CD4-positive, alpha-beta T cell (primary cell): ENCODE data around the gene MYL5. TPM values are rescaled to one million over a fixed set of nuclear protein-coding genes. Genes with fewer than 3 reads are reported as not detected.

Experiments
- ATAC-seq: fragments of 200-7000 bp; cut with Tn5 transposase; one replicate; pipeline ENCODE4 v1.10.0; 2022; ENCODE audit warnings: mild to moderate bottlenecking; ENCODE audit not compliant: poor library complexity
- CTCF ChIA-PET: fragments of 350-600 bp; sonication (Branson Sonifier 250); formaldehyde crosslinking; loops from one replicate; lab custom pipeline; 2021; ENCODE audit warnings: antibody characterized with exemption, inconsistent platforms; lab: Charles Lee
- POLR2A ChIA-PET: fragments of 350-600 bp; sonication (Branson Sonifier 250); formaldehyde crosslinking; loops from one replicate; lab custom pipeline; 2021; ENCODE audit warnings: antibody characterized with exemption, inconsistent platforms; lab: Charles Lee
- DNase-seq, 14 experiments: peaks; one replicate each; pipeline ENCODE4 v3.0.0-alpha.2; 2013 to 2020; ENCODE audit warnings: mixed read lengths in 2 of 14
- H3K27ac ChIP-seq, 2 donors: one replicate each; pipeline versions ENCODE4 v1.5.1 to v1.7.0; 2013; ENCODE audit warnings: low read length in 2 of 2, low read depth in 1 of 2, mild to moderate bottlenecking in 1 of 2
- H3K27me3 ChIP-seq, 2 experiments: 1 replicate in 1 of 2; 2 replicates in 1 of 2; pipeline versions ENCODE4 v1.6.1 to v1.7.0; 2013; ENCODE audit warnings: low read length in 2 of 2, control low read depth in 1 of 2, mild to moderate bottlenecking in 1 of 2, moderate library complexity in 1 of 2; ENCODE audit not compliant: insufficient read depth in 2 of 2, control insufficient read depth in 1 of 2
- H3K36me3 ChIP-seq: one replicate; pipeline ENCODE4 v1.6.1; 2013; ENCODE audit warnings: low read length, control low read depth; ENCODE audit not compliant: insufficient read depth
- H3K4me1 ChIP-seq: one replicate; pipeline ENCODE4 v1.6.1; 2013; ENCODE audit warnings: low read length, control low read depth; ENCODE audit not compliant: insufficient read depth
- H3K4me3 ChIP-seq: one replicate; pipeline ENCODE4 v1.5.1; 2013; ENCODE audit warnings: mild to moderate bottlenecking, low read length, moderate library complexity
- H3K9me3 ChIP-seq, 2 experiments: 1 replicate in 1 of 2; 2 replicates in 1 of 2; pipeline versions ENCODE4 v1.6.1 to v1.7.0; 2013; ENCODE audit warnings: low read length in 2 of 2, mild to moderate bottlenecking in 2 of 2, control low read depth in 1 of 2, moderate library complexity in 1 of 2; ENCODE audit not compliant: control insufficient read depth in 1 of 2, insufficient read depth in 1 of 2
- H3K27ac Mint-ChIP-seq: one replicate; pipeline ENCODE4 v1.8.0; 2020; ENCODE audit warnings: mixed read lengths
- H3K27me3 Mint-ChIP-seq: one replicate; pipeline ENCODE4 v1.8.0; 2021; ENCODE audit warnings: mixed read lengths
- H3K36me3 Mint-ChIP-seq: one replicate; pipeline ENCODE4 v1.8.0; 2021; ENCODE audit warnings: low read depth, mixed read lengths
- H3K4me1 Mint-ChIP-seq: one replicate; pipeline ENCODE4 v1.8.0; 2021; ENCODE audit warnings: low read depth, mixed read lengths
- H3K4me3 Mint-ChIP-seq: one replicate; pipeline ENCODE4 v1.8.0; 2020; ENCODE audit warnings: mild to moderate bottlenecking, mixed read lengths
- H3K9me3 Mint-ChIP-seq: one replicate; pipeline ENCODE4 v1.8.0; 2020; ENCODE audit warnings: mixed read lengths
- CTCF ChIP-seq: fragments of 200-600 bp; IDR thresholded peaks from one replicate; pipeline ENCODE4 v1.8.0; 2022; ENCODE audit warnings: antibody characterized with exemption, mild to moderate bottlenecking
- intact Hi-C, 2 experiments: fragments of 100-400 bp; cut with DNase I in 1 of 2; cut with micrococcal nuclease in 1 of 2; formaldehyde crosslinking; loops; one replicate each; pipeline versions ENCODE4 v1.15.1 to v1.9.0; 2023 to 2025; cut with DNase I, micrococcal nuclease
- total RNA-seq, 174 experiments: library from RNA in 2 of 174; stranded (reverse) in 2 of 174; gene quantifications; one replicate each; pipeline ENCODE4 v1.2.3 and lab custom pipeline; 2021 to 2026

Gene MYL5
- total RNA-seq, 2 experiments from 2014 or later = 25.3 to 29.2 TPM

- intact Hi-C loops = no loop called here
- CTCF ChIA-PET = no interaction called here
- Mint-ChIP-seq H3K36me3 (no peaks in the 10 kb centered on the region), H3K27ac (no peak overlapping the region), H3K4me1 (no peaks in the 10 kb centered on the region), H3K9me3 (no peaks in the 10 kb centered on the region), H3K4me3 (no peak overlapping the region), H3K27me3 (peaks cover 10% of the 10 kb centered on the region)
- no peak for ATAC-seq
- Histone ChIP-seq H3K27ac (no peak overlapping the region), H3K4me3 (no peak overlapping the region), H3K36me3 (no peaks in the 10 kb centered on the region), H3K27me3 (peaks cover 4 to 12% of the 10 kb centered on the region in 2 experiments), H3K9me3 (peaks cover 0 to 12% of the 10 kb centered on the region in 2 experiments), H3K4me1 (no peaks in the 10 kb centered on the region)
- no peak for TF ChIP-seq CTCF
- POLR2A ChIA-PET = no interaction called here
- DNase-seq = no peak
Observed at GRCh38 chr4:653831-654502, 20.4 kb upstream of the MYL5 start.

GRCh38 chr4:654503-654845 is 19.9 kb upstream of the MYL5 start:
- no peaks in the 10 kb centered on the region for H3K36me3 Mint-ChIP-seq

GRCh38 chr4:654871-655463 is 19.4 kb upstream of the MYL5 start:
- CTCF ChIA-PET = no interaction called here

More at GRCh38 chr4:654503-654845, 19.9 kb upstream of the MYL5 start:
- ChIA-PET CTCF (no interaction called here), POLR2A (no interaction called here)
- Histone ChIP-seq H3K36me3 (no peaks in the 10 kb centered on the region), H3K27ac (no peak overlapping the region), H3K27me3 (peaks cover 4 to 9% of the 10 kb centered on the region in 2 experiments), H3K9me3 (peaks cover 0 to 9% of the 10 kb centered on the region in 2 experiments), H3K4me1 (no peaks in the 10 kb centered on the region), H3K4me3 (no peak overlapping the region)
- intact Hi-C loops = no loop called here
- Mint-ChIP-seq H3K27ac (no peak overlapping the region), H3K27me3 (peaks cover 10% of the 10 kb centered on the region), H3K9me3 (no peaks in the 10 kb centered on the region), H3K4me1 (no peaks in the 10 kb centered on the region), H3K4me3 (no peak overlapping the region)
- TF ChIP-seq CTCF = no peak
- DNase-seq (peak in 1 of 14 experiments; percentile 16), ATAC-seq (no peak)

More at GRCh38 chr4:654871-655463, 19.4 kb upstream of the MYL5 start:
- Mint-ChIP-seq H3K27ac (no peak overlapping the region), H3K27me3 (peaks cover 10% of the 10 kb centered on the region), H3K4me1 (no peaks in the 10 kb centered on the region), H3K9me3 (no peaks in the 10 kb centered on the region), H3K36me3 (no peaks in the 10 kb centered on the region), H3K4me3 (no peak overlapping the region)
- Histone ChIP-seq H3K36me3 (no peaks in the 10 kb centered on the region), H3K27ac (no peak overlapping the region), H3K4me3 (no peak overlapping the region), H3K4me1 (no peaks in the 10 kb centered on the region), H3K9me3 (peaks cover 0 to 4% of the 10 kb centered on the region in 2 experiments), H3K27me3 (peaks cover 4 to 8% of the 10 kb centered on the region in 2 experiments)
- POLR2A ChIA-PET = no interaction called here
- no peak for TF ChIP-seq CTCF
- DNase-seq = no peak
- no peak for ATAC-seq
- intact Hi-C loops = no loop called here
